Measurements from ENCODE around the gene ATP5MC2. TPM values are rescaled to one million over a fixed set of nuclear protein-coding genes. Genes with fewer than 3 reads are reported as not detected.
A peak's percentile ranks its signal among the peaks of the same experiment; 100 is the strongest.

ATP5MC2 gene
- total RNA-seq, 1 donor from 2014 or later, result 433 TPM

GRCh38 chr12:53627919-53628318 is 48.0 kb downstream of the ATP5MC2 start:
- intact Hi-C loops (cut with micrococcal nuclease), result no loop called here
- no peak for DNase-seq (ENCODE audit: low spot score)
- Mint-ChIP-seq H3K27ac (no peak overlapping the region), H3K4me1 (ENCODE audit: low read depth) (peaks cover 33% of the 10 kb centered on the region), H3K4me3 (ENCODE audit: low read depth) (no peak overlapping the region), H3K9me3 (no peaks in the 10 kb centered on the region), H3K36me3 (ENCODE audit: low read depth) (peaks cover 11% of the 10 kb centered on the region), H3K27me3 (ENCODE audit: low read depth) (peaks cover 4% of the 10 kb centered on the region)

GRCh38 chr12:53626702-53627169 is 49.1 kb downstream of the ATP5MC2 start:
- intact Hi-C loops (cut with micrococcal nuclease), result loop anchor here (1.0 kb wide), 3 partner anchors 50 to 125 kb away; partner anchors contain the start of genes ATP5MC2 and TARBP2
- Mint-ChIP-seq H3K4me1 (ENCODE audit: low read depth) (peaks cover 33% of the 10 kb centered on the region), H3K36me3 (ENCODE audit: low read depth) (peaks cover 12% of the 10 kb centered on the region), H3K9me3 (no peaks in the 10 kb centered on the region), H3K27me3 (ENCODE audit: low read depth) (peaks cover 2% of the 10 kb centered on the region), H3K27ac (peak overlapping the region; percentile 79), H3K4me3 (ENCODE audit: low read depth) (peak overlapping the region; percentile 100)
- DNase-seq (ENCODE audit: low spot score), result no peak

GRCh38 chr12:53625946-53626701 is 49.8 kb downstream of the ATP5MC2 start, which contains the start of gene ATF7:
TSS of gene ATF7 (minus strand) at chr12:53626382. CDS start at chr12:53601000, 25,382 bp downstream.
- H3K27ac Mint-ChIP-seq, result peak within 1 kb of the TSS; percentile 79
- peaks cover 13% of the 10 kb centered on the region for H3K36me3 Mint-ChIP-seq (ENCODE audit: low read depth)
- peaks cover 35% of the 10 kb centered on the region for H3K4me1 Mint-ChIP-seq (ENCODE audit: low read depth)

GRCh38 chr12:53625373-53625945 is 50.4 kb downstream of the ATP5MC2 start:
- no peaks in the 10 kb centered on the region for H3K27me3 Mint-ChIP-seq (ENCODE audit: low read depth)
- no peak for DNase-seq (ENCODE audit: low spot score)
- peak overlapping the region; percentile 79 for H3K27ac Mint-ChIP-seq
- H3K36me3 Mint-ChIP-seq (ENCODE audit: low read depth), result peaks cover 13% of the 10 kb centered on the region
- intact Hi-C loops (cut with micrococcal nuclease), result no loop called here
- H3K9me3 Mint-ChIP-seq, result no peaks in the 10 kb centered on the region
- H3K4me1 Mint-ChIP-seq (ENCODE audit: low read depth), result peaks cover 35% of the 10 kb centered on the region
- peak overlapping the region; percentile 100 for H3K4me3 Mint-ChIP-seq (ENCODE audit: low read depth)

More at GRCh38 chr12:53625946-53626701, 49.8 kb downstream of the ATP5MC2 start, which contains the start of gene ATF7:
- H3K9me3 Mint-ChIP-seq, result no peaks in the 10 kb centered on the region
- H3K4me3 Mint-ChIP-seq (ENCODE audit: low read depth), result peak within 1 kb of the TSS; percentile 100
- DNase-seq (ENCODE audit: low spot score), result peak; percentile 97
- peaks cover 2% of the 10 kb centered on the region for H3K27me3 Mint-ChIP-seq (ENCODE audit: low read depth)
- intact Hi-C loops (cut with micrococcal nuclease), result loop anchor here (1.0 kb wide), 3 partner anchors 50 to 125 kb away; partner anchors contain the start of genes ATP5MC2 and TARBP2

- peak overlapping the region; percentile 100 for H3K4me3 Mint-ChIP-seq (ENCODE audit: low read depth)
- no peaks in the 10 kb centered on the region for H3K27me3 Mint-ChIP-seq (ENCODE audit: low read depth)
- H3K9me3 Mint-ChIP-seq, result no peaks in the 10 kb centered on the region
- DNase-seq (ENCODE audit: low spot score), result no peak
- intact Hi-C loops (cut with micrococcal nuclease), result no loop called here
- H3K27ac Mint-ChIP-seq, result peak overlapping the region; percentile 4
- peaks cover 35% of the 10 kb centered on the region for H3K4me1 Mint-ChIP-seq (ENCODE audit: low read depth)
- H3K36me3 Mint-ChIP-seq (ENCODE audit: low read depth), result peaks cover 13% of the 10 kb centered on the region
These were observed 50.9 kb downstream of the ATP5MC2 start for GRCh38 chr12:53624956-53625355.

- Mint-ChIP-seq H3K9me3 (no peaks in the 10 kb centered on the region), H3K4me1 (ENCODE audit: low read depth) (peaks cover 35% of the 10 kb centered on the region), H3K36me3 (ENCODE audit: low read depth) (peaks cover 13% of the 10 kb centered on the region), H3K27me3 (ENCODE audit: low read depth) (no peaks in the 10 kb centered on the region), H3K27ac (no peak overlapping the region), H3K4me3 (ENCODE audit: low read depth) (peak overlapping the region; percentile 100)
- intact Hi-C loops (cut with micrococcal nuclease), result no loop called here
- no peak for DNase-seq (ENCODE audit: low spot score)
These were observed 51.4 kb downstream of the ATP5MC2 start for GRCh38 chr12:53624458-53624857.

GRCh38 chr12:53623548-53624385 is 52.1 kb downstream of the ATP5MC2 start:
- Mint-ChIP-seq H3K36me3 (ENCODE audit: low read depth) (peaks cover 13% of the 10 kb centered on the region), H3K4me1 (ENCODE audit: low read depth) (peaks cover 37% of the 10 kb centered on the region), H3K27ac (no peak overlapping the region), H3K9me3 (no peaks in the 10 kb centered on the region), H3K27me3 (ENCODE audit: low read depth) (no peaks in the 10 kb centered on the region), H3K4me3 (ENCODE audit: low read depth) (peak overlapping the region; percentile 100)
- intact Hi-C loops (cut with micrococcal nuclease), result no loop called here
- DNase-seq (ENCODE audit: low spot score), result no peak

GRCh38 chr12:53622724-53623123 is 53.2 kb downstream of the ATP5MC2 start:
- H3K4me3 Mint-ChIP-seq (ENCODE audit: low read depth), result no peak overlapping the region
- H3K27me3 Mint-ChIP-seq (ENCODE audit: low read depth), result no peaks in the 10 kb centered on the region
- H3K27ac Mint-ChIP-seq, result no peak overlapping the region
- H3K4me1 Mint-ChIP-seq (ENCODE audit: low read depth), result peaks cover 47% of the 10 kb centered on the region
- DNase-seq (ENCODE audit: low spot score), result no peak
- H3K9me3 Mint-ChIP-seq, result no peaks in the 10 kb centered on the region
- H3K36me3 Mint-ChIP-seq (ENCODE audit: low read depth), result peaks cover 19% of the 10 kb centered on the region
- intact Hi-C loops (cut with micrococcal nuclease), result no loop called here

- H3K9me3 Mint-ChIP-seq, result no peaks in the 10 kb centered on the region
- no peak for DNase-seq (ENCODE audit: low spot score)
- intact Hi-C loops (cut with micrococcal nuclease), result no loop called here
- peak overlapping the region; percentile 72 for H3K4me3 Mint-ChIP-seq (ENCODE audit: low read depth)
- peaks cover 28% of the 10 kb centered on the region for H3K4me1 Mint-ChIP-seq (ENCODE audit: low read depth)
- no peaks in the 10 kb centered on the region for H3K27me3 Mint-ChIP-seq (ENCODE audit: low read depth)
- H3K27ac Mint-ChIP-seq, result peak overlapping the region; percentile 82
- peaks cover 17% of the 10 kb centered on the region for H3K36me3 Mint-ChIP-seq (ENCODE audit: low read depth)
These were observed 57.6 kb downstream of the ATP5MC2 start for GRCh38 chr12:53618275-53618674.

GRCh38 chr12:53617700-53618099 is 58.2 kb downstream of the ATP5MC2 start:
- intact Hi-C loops (cut with micrococcal nuclease), result no loop called here

GRCh38 chr12:53616950-53617349 is 58.9 kb downstream of the ATP5MC2 start:
- no peak overlapping the region for H3K4me3 Mint-ChIP-seq (ENCODE audit: low read depth)
- H3K36me3 Mint-ChIP-seq (ENCODE audit: low read depth), result peaks cover 17% of the 10 kb centered on the region

More at GRCh38 chr12:53617700-53618099, 58.2 kb downstream of the ATP5MC2 start:
- no peak for DNase-seq (ENCODE audit: low spot score)
- H3K9me3 Mint-ChIP-seq, result no peaks in the 10 kb centered on the region
- H3K4me3 Mint-ChIP-seq (ENCODE audit: low read depth), result peak overlapping the region; percentile 72
- peaks cover 17% of the 10 kb centered on the region for H3K36me3 Mint-ChIP-seq (ENCODE audit: low read depth)
- no peaks in the 10 kb centered on the region for H3K27me3 Mint-ChIP-seq (ENCODE audit: low read depth)
- peaks cover 28% of the 10 kb centered on the region for H3K4me1 Mint-ChIP-seq (ENCODE audit: low read depth)
- peak overlapping the region; percentile 82 for H3K27ac Mint-ChIP-seq

More at GRCh38 chr12:53616950-53617349, 58.9 kb downstream of the ATP5MC2 start:
- intact Hi-C loops (cut with micrococcal nuclease), result no loop called here
- H3K4me1 Mint-ChIP-seq (ENCODE audit: low read depth), result peaks cover 28% of the 10 kb centered on the region
- no peaks in the 10 kb centered on the region for H3K27me3 Mint-ChIP-seq (ENCODE audit: low read depth)
- DNase-seq (ENCODE audit: low spot score), result no peak
- H3K9me3 Mint-ChIP-seq, result no peaks in the 10 kb centered on the region
- H3K27ac Mint-ChIP-seq, result no peak overlapping the region
